ENCODE measurements around the gene MED1. TPM values are rescaled to one million over a fixed set of nuclear protein-coding genes. Genes with fewer than 3 reads are reported as not detected.
"Not testable (repeated sequence)": the region's sequence is repeated elsewhere in the genome, so short reads cannot be mapped to it uniquely, and the experiment has no call there.

The MED1 gene
- total RNA-seq, result 63.4 and 65.0 TPM in 2 replicates
- long read RNA-seq, full-length matches to known transcripts, result 8 of 36 reads
- long read RNA-seq, partial matches to known transcripts, result 2 of 36 reads
- long read RNA-seq, other reads (novel, unspliced or antisense), result 26 of 36 reads

DNA sequence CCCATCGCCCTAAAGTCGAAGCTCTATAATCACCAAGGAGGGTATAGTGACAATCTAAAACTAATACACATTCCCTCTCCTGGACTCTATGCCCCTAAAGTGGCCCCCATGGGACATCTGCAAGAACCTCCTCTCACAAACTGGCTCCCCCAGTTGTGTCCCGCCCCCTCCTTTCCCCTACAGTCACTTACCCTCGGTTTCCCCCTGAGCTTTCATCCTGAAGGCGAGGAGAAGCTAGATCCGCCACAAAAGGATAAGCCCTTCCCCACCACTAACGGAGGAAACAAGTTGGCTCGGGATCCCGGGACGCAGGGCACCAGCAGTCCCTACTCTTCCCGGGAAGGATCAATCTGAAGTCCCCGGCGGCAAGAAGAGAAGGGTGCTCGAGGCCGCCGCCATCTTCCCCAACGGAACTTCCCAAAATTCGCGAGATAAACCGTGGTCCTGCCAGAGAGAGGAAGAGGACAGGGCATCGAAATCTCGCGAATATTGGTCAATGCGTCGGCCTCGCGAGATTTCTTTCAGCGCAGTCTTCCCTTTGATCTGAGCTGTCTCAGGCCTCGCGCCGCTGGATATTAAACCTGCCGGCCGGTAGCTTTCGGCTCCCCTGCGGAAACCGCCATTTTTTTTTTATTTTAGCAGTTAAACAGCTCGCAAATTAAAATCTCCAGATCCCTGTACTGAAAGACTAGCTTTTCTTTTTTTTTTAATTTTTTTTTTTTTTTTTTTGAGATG is at the start of gene MED1:
MED1 (minus strand) TSS at position 417 of the 735 bp plus-strand sequence; CDS start at position 216, 201 bp downstream.
- peak; percentile 79 for DNase-seq (ENCODE audit: low read depth, low spot score)
- peak within 1 kb of the TSS; percentile 100 for H3K27ac Mint-ChIP-seq (ENCODE audit: unreplicated experiment)

GRCh38 chr17:39496921-39497320 is 45.9 kb upstream of the MED1 start:
- H3K27ac Mint-ChIP-seq (ENCODE audit: unreplicated experiment); DNase-seq (ENCODE audit: low read depth, low spot score); H3K4me3 Mint-ChIP-seq; H3K27me3 Mint-ChIP-seq (ENCODE audit: low read depth); H3K36me3 Mint-ChIP-seq (ENCODE audit: low read depth); H3K4me1 Mint-ChIP-seq; H3K9me3 Mint-ChIP-seq: not testable (repeated sequence)

More for the DNA sequence above, at the start of gene MED1:
- Mint-ChIP-seq H3K4me3 (peak within 1 kb of the TSS; percentile 100), H3K4me1 (peaks cover 14% of the 10 kb centered on the region), H3K9me3 (no peaks in the 10 kb centered on the region), H3K36me3 (ENCODE audit: low read depth) (peaks cover 3% of the 10 kb centered on the region), H3K27me3 (ENCODE audit: low read depth) (no peaks in the 10 kb centered on the region)
- no peak for TF ChIP-seq CTCF (conservative IDR thresholded peaks at IDR 0.05)

DNA sequence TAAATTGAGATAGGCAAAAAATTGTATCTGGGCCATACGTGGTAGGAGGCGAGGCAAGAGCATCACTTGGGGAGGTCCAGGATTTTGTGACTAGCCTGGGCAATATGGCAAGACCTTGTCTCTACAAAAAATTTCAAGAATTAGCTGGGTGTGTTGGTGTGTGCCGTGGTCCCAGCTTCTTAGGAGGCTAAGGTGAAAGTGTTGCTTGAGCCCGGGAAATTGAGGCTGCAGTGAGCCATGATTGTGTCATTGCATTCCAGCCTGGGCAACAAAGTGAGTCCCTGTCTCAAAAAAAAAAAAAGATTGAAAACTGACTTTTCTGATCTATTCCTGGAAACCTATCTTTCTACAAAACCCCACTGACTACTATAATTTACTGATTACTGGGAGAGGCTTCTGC is 36.9 kb upstream of the MED1 start:
- TF ChIP-seq CTCF (conservative IDR thresholded peaks at IDR 0.05), result no peak
- Mint-ChIP-seq H3K36me3 (ENCODE audit: low read depth) (peaks cover 5% of the 10 kb centered on the region), H3K4me3 (no peak overlapping the region), H3K4me1 (no peaks in the 10 kb centered on the region), H3K9me3 (no peaks in the 10 kb centered on the region), H3K27ac (ENCODE audit: unreplicated experiment) (no peak overlapping the region), H3K27me3 (ENCODE audit: low read depth) (no peaks in the 10 kb centered on the region)
- DNase-seq (ENCODE audit: low read depth, low spot score), result no peak

DNA sequence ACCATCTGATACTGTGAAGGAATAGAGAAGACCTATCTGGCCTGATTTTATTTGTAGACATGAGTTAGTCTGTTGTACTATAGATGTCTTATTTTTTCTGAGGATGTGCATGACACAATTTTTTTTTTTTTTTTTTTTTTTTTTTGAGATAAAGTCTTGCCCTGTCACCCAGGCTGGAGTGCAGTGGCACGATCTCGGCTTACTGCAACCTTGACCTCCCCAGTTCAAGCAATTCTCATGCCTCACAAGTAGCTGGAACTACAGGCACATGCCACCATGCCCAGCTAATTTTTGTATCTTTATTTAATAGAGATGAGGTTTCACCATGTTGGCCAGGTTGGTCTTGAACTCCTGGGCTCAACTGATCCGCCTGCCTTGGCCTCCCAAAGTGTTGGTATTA is 36.4 kb upstream of the MED1 start:
- H3K27me3 Mint-ChIP-seq (ENCODE audit: low read depth); DNase-seq (ENCODE audit: low read depth, low spot score); H3K4me1 Mint-ChIP-seq; H3K36me3 Mint-ChIP-seq (ENCODE audit: low read depth); H3K4me3 Mint-ChIP-seq; H3K9me3 Mint-ChIP-seq; H3K27ac Mint-ChIP-seq (ENCODE audit: unreplicated experiment): not testable (repeated sequence)

GRCh38 chr17:39486242-39486641 is 35.2 kb upstream of the MED1 start:
- H3K27ac Mint-ChIP-seq (ENCODE audit: unreplicated experiment), result no peak overlapping the region
- H3K9me3 Mint-ChIP-seq, result no peaks in the 10 kb centered on the region
- no peaks in the 10 kb centered on the region for H3K4me1 Mint-ChIP-seq
- H3K4me3 Mint-ChIP-seq, result no peak overlapping the region
- DNase-seq (ENCODE audit: low read depth, low spot score), result no peak
- H3K27me3 Mint-ChIP-seq (ENCODE audit: low read depth), result no peaks in the 10 kb centered on the region
- H3K36me3 Mint-ChIP-seq (ENCODE audit: low read depth), result peaks cover 5% of the 10 kb centered on the region
- no peak for TF ChIP-seq CTCF (conservative IDR thresholded peaks at IDR 0.05)

DNA sequence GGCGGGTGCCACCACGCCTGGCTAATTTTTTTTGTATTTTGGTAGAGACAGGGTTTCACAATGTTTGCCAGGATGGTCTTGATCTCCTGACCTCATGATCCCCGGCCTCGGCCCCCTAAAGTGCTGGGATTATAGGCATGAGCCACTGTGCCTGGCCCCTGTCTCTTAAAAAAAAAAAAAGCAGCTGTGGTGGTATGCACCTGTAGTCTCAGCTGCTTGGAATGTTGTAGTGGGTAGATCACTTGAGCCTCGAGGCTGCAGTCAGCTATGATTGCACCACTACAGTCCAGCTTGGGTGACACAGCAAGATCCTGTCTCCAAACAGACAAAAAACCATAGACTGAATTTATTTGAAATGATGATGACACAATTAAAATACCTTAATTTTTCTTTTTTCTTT is 34.5 kb upstream of the MED1 start:
- H3K36me3 Mint-ChIP-seq (ENCODE audit: low read depth), result peaks cover 5% of the 10 kb centered on the region
- H3K27me3 Mint-ChIP-seq (ENCODE audit: low read depth), result no peaks in the 10 kb centered on the region
- H3K4me1 Mint-ChIP-seq, result no peaks in the 10 kb centered on the region
- TF ChIP-seq CTCF (conservative IDR thresholded peaks at IDR 0.05), result no peak
- no peaks in the 10 kb centered on the region for H3K9me3 Mint-ChIP-seq
- H3K4me3 Mint-ChIP-seq, result no peak overlapping the region
- no peak overlapping the region for H3K27ac Mint-ChIP-seq (ENCODE audit: unreplicated experiment)
- no peak for DNase-seq (ENCODE audit: low read depth, low spot score)
